ENCODE measurements around the gene ARHGAP30. TPM values are rescaled to one million over a fixed set of nuclear protein-coding genes. Genes with fewer than 3 reads are reported as not detected.

The ARHGAP30 gene
- total and polyA plus RNA-seq, 9 donors, result 1.6 to 9.3 (median 2.8) TPM

- Histone ChIP-seq H3K4me1 (ENCODE audit: insufficient read depth) (peaks cover 8% of the 10 kb centered on the region), H3K27ac (no peak overlapping the region), H3K36me3 (no peaks in the 10 kb centered on the region), H3K27me3 (no peaks in the 10 kb centered on the region), H3K4me3 (no peak overlapping the region), H3K9me3 (no peaks in the 10 kb centered on the region)
- DNase-seq, result peak in 1 of 5 donors; percentile 63
- 33 to 46% (median 46%) methylated on average over 1 of the region's 1 CpG for WGBS, 3 donors
- intact Hi-C loops (cut with DNase I), result loop anchor here (2.0 to 10.0 kb wide), 6 partner anchors 52 to 419 kb away; partner anchors contain the start of gene USF1 (in 2 of the 4)
- TF ChIP-seq, protein P1, sequence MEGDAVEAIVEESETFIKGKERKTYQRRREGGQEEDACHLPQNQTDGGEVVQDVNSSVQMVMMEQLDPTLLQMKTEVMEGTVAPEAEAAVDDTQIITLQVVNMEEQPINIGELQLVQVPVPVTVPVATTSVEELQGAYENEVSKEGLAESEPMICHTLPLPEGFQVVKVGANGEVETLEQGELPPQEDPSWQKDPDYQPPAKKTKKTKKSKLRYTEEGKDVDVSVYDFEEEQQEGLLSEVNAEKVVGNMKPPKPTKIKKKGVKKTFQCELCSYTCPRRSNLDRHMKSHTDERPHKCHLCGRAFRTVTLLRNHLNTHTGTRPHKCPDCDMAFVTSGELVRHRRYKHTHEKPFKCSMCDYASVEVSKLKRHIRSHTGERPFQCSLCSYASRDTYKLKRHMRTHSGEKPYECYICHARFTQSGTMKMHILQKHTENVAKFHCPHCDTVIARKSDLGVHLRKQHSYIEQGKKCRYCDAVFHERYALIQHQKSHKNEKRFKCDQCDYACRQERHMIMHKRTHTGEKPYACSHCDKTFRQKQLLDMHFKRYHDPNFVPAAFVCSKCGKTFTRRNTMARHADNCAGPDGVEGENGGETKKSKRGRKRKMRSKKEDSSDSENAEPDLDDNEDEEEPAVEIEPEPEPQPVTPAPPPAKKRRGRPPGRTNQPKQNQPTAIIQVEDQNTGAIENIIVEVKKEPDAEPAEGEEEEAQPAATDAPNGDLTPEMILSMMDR (IDR thresholded peaks at IDR 0.05), result no peak
- TF ChIP-seq POLR2A (IDR thresholded peaks at IDR 0.05) (no peak), EP300 (IDR thresholded peaks at IDR 0.05) (no peak)
Observed at GRCh38 chr1:161096530-161096929, 26.8 kb upstream of the ARHGAP30 start.

DNA sequence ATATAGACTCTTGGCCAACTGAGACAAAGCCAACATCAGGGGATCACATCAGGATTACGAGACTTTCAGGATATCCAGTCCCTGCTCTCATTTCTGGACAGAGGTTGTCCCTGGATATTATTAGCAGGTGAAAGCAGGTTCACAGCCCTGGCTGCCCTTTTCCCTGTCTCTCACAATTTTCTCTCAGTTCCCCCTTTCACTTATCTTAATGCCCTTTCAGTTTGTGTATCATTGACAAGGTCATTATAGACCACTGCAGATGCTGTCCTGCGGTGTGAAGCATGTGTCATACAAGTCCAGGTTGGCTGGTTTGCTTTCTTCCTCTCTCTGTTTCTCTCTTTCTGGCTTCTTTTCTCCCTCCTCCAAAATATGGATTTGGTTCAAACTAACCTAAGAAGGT, 26.3 kb upstream of the ARHGAP30 start:
- Histone ChIP-seq H3K27me3 (no peaks in the 10 kb centered on the region), H3K36me3 (no peaks in the 10 kb centered on the region), H3K4me1 (ENCODE audit: insufficient read depth) (peaks cover 8% of the 10 kb centered on the region), H3K4me3 (no peak overlapping the region), H3K9me3 (no peaks in the 10 kb centered on the region), H3K27ac (no peak overlapping the region)
- intact Hi-C loops (cut with DNase I), result loop anchor here (2.0 to 10.0 kb wide), 6 partner anchors 51 to 419 kb away; partner anchors contain the start of gene USF1 (in 2 of the 4)
- WGBS, 3 donors, result 89 to 96% (median 94%) methylated on average over 2 of the region's 2 CpGs
- no peak for TF ChIP-seq EP300 (IDR thresholded peaks at IDR 0.05)
- TF ChIP-seq, protein P1 (IDR thresholded peaks at IDR 0.05), result no peak
- no peak for TF ChIP-seq POLR2A (IDR thresholded peaks at IDR 0.05)
- DNase-seq, result no peak

DNA sequence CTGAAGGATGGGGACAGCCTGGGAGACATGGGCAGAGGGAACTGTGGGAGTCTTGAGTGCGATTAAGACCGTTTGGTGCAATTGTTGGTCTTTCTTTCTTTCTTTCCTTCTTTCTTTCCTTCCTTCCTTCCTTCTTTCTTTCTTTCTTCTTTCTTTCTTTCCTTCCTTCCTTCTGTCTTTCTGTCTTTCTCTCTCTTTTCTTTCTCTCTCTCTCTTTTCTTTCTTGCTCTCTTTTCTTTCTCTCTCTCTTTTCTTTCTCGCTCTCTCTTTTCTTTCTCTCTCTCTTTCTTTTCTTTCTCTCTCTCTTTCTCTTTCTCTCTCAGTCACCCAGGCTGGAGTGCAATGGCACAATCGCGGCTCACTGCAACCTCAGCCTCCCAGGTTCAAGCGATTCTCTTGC, 25.5 kb upstream of the ARHGAP30 start:
- Histone ChIP-seq H3K4me1 (ENCODE audit: insufficient read depth) (peaks cover 8% of the 10 kb centered on the region), H3K27me3 (no peaks in the 10 kb centered on the region), H3K4me3 (no peak overlapping the region), H3K9me3 (no peaks in the 10 kb centered on the region), H3K36me3 (no peaks in the 10 kb centered on the region), H3K27ac (no peak overlapping the region)
- intact Hi-C loops (cut with DNase I), result loop anchor here (5.0 to 10.0 kb wide), 5 partner anchors 50 to 418 kb away; partner anchors contain the start of gene USF1 (in 2 of the 4)
- WGBS, 3 donors, result 89 to 94% (median 91%) methylated on average over 6 of the region's 6 CpGs
- DNase-seq, result no peak
- TF ChIP-seq, protein P1 (IDR thresholded peaks at IDR 0.05), result no peak
- TF ChIP-seq EP300 (IDR thresholded peaks at IDR 0.05), result no peak
- TF ChIP-seq POLR2A (IDR thresholded peaks at IDR 0.05), result no peak

GRCh38 chr1:161094481-161094880, 24.8 kb upstream of the ARHGAP30 start:
- 95 to 97% (median 97%) methylated on average over 14 of the region's 14 CpGs for WGBS, 3 donors
- peaks cover 8% of the 10 kb centered on the region for H3K4me1 ChIP-seq (ENCODE audit: insufficient read depth)
- no peak overlapping the region for H3K4me3 ChIP-seq
- no peak for DNase-seq
- no peaks in the 10 kb centered on the region for H3K36me3 ChIP-seq
- intact Hi-C loops (cut with DNase I), result loop anchor here in 3 of 4 donors (10.0 kb wide), 4 partner anchors 50 to 370 kb away; partner anchors contain the start of gene USF1 (in 2 of the 3)
- TF ChIP-seq EP300 (IDR thresholded peaks at IDR 0.05) (no peak), POLR2A (IDR thresholded peaks at IDR 0.05) (no peak)
- TF ChIP-seq, protein P1 (IDR thresholded peaks at IDR 0.05), result no peak
- no peaks in the 10 kb centered on the region for H3K27me3 ChIP-seq
- no peaks in the 10 kb centered on the region for H3K9me3 ChIP-seq
- H3K27ac ChIP-seq, result no peak overlapping the region

All from ovary (tissue), 9 donors.